Measurements from ENCODE around the gene ANKS6.

GRCh38 chr9:98808875-98809274 is 12.5 kb upstream of the ANKS6 start:
- TF ChIP-seq CTCF (IDR thresholded peaks at IDR 0.05 in 2 of 3, conservative IDR thresholded peaks at IDR 0.05 in 1 of 3; ENCODE audit: control insufficient read depth in 2 of 3, extremely low read depth in 1 of 3, insufficient read depth in 1 of 3, low read depth in 3 of 3, low read length in 3 of 3) (no peak), POLR2A (IDR thresholded peaks at IDR 0.05; ENCODE audit: low read depth, low read length) (no peak), CREB1 (IDR thresholded peaks at IDR 0.05; ENCODE audit: low read depth) (no peak), BACH1 (IDR thresholded peaks at IDR 0.05; ENCODE audit: borderline replicate concordance) (no peak), REST (IDR thresholded peaks at IDR 0.05; ENCODE audit: low read depth, low read length) (no peak), EP300 (IDR thresholded peaks at IDR 0.05; ENCODE audit: borderline replicate concordance in 1 of 2, control insufficient read depth in 1 of 2, low read depth in 2 of 2, low read length in 2 of 2) (no peak), SIX5 (IDR thresholded peaks at IDR 0.05; ENCODE audit: low read depth, low read length, severe bottlenecking) (no peak)
